GM18511 (cell line): Measurements from ENCODE around the gene VIPAS39.
A peak's percentile ranks its signal among the peaks of the same experiment; 100 is the strongest.
"Not testable (repeated sequence)": the region's sequence is repeated elsewhere in the genome, so short reads cannot be mapped to it uniquely, and the experiment has no call there.

ENCODE experiments used
- ATAC-seq: cut with Tn5 transposase; IDR thresholded peaks from one replicate; pipeline ENCODE4 v1.9.1; 2021; ENCODE audit warnings: mild to moderate bottlenecking, moderate library complexity; ENCODE audit not compliant: unreplicated experiment

Gene VIPAS39

GRCh38 chr14:77473921-77474320 lies 16.5 kb upstream of the VIPAS39 start:
- ATAC-seq, result no peak

- no peak for ATAC-seq
Observed at GRCh38 chr14:77470224-77470870, 12.9 kb upstream of the VIPAS39 start.

GRCh38 chr14:77469539-77469938 lies 12.1 kb upstream of the VIPAS39 start:
- ATAC-seq, result no peak

GRCh38 chr14:77469067-77469505 lies 11.7 kb upstream of the VIPAS39 start:
- ATAC-seq, result no peak

- ATAC-seq, result no peak
Observed at GRCh38 chr14:77467801-77468200, 10.4 kb upstream of the VIPAS39 start.

- no peak for ATAC-seq
Observed at GRCh38 chr14:77459072-77459723, 1.8 kb upstream of the VIPAS39 start.

- peak; percentile 20 for ATAC-seq
Observed at GRCh38 chr14:77458249-77458950, 999 bp upstream of the VIPAS39 start.

GRCh38 chr14:77457115-77457521 lies 283 bp downstream of the VIPAS39 start:
- no peak for ATAC-seq

- ATAC-seq, result no peak
Observed at GRCh38 chr14:77455966-77456640, 1.3 kb downstream of the VIPAS39 start.

- ATAC-seq, result no peak
Observed at GRCh38 chr14:77442196-77442595, 15.2 kb downstream of the VIPAS39 start.

- no peak for ATAC-seq
Observed at GRCh38 chr14:77439861-77440260, 17.5 kb downstream of the VIPAS39 start.

- ATAC-seq, result no peak
Observed at GRCh38 chr14:77438596-77438995, 18.8 kb downstream of the VIPAS39 start.

GRCh38 chr14:77436042-77436441 lies 21.4 kb downstream of the VIPAS39 start:
- no peak for ATAC-seq

- no peak for ATAC-seq
Observed at GRCh38 chr14:77426396-77426795, 31.0 kb downstream of the VIPAS39 start.

GRCh38 chr14:77424862-77425261 lies 32.5 kb downstream of the VIPAS39 start:
- ATAC-seq, result no peak

GRCh38 chr14:77423423-77423822 lies 34.0 kb downstream of the VIPAS39 start, which contains the start of gene NOXRED1:
Gene NOXRED1, minus strand, starts transcription at chr14:77423523. Its CDS starts 634 bp downstream, at chr14:77422889.
- no peak for ATAC-seq

- ATAC-seq, result no peak
Observed at GRCh38 chr14:77421201-77421600, 36.2 kb downstream of the VIPAS39 start.

GRCh38 chr14:77416836-77417235 lies 40.6 kb downstream of the VIPAS39 start:
- no peak for ATAC-seq

- not testable (repeated sequence) for ATAC-seq
Observed at GRCh38 chr14:77416098-77416497, 41.3 kb downstream of the VIPAS39 start.

- not testable (repeated sequence) for ATAC-seq
Observed at GRCh38 chr14:77415403-77416030, 41.9 kb downstream of the VIPAS39 start.

GRCh38 chr14:77409131-77409533 lies 48.3 kb downstream of the VIPAS39 start:
- no peak for ATAC-seq
